Measurements from ENCODE around the gene NDUFAF7. TPM values are rescaled to one million over a fixed set of nuclear protein-coding genes. Genes with fewer than 3 reads are reported as not detected.
"Not testable (repeated sequence)": the region's sequence is repeated elsewhere in the genome, so short reads cannot be mapped to it uniquely, and the experiment has no call there.

Gene NDUFAF7
- total and polyA plus RNA-seq, 12 donors, result 15.4 to 42.5 (median 28.7) TPM

DNA sequence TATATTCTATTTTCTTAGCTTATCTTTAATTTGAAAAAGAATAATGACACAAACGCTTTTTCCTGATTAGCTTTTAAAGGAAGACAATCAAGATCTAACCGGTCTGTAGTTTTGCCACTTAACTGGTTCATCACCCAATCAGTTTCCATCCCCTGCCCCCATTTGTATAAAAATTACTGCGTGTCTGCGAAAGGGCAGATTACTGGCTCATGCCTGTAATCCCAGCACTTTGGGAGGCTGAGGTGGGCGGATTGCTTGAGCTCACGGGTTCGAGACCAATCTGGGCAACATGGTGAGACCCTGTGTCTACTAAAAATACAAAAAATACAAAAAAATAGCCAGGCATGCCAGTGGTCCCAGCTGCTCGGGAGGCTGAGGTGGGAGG, 32.8 kb upstream of the NDUFAF7 start:
- intact Hi-C loops (cut with DNase I), result no loop called here
- TF ChIP-seq POLR2A (IDR thresholded peaks at IDR 0.05), result no peak
- TF ChIP-seq, protein P1, sequence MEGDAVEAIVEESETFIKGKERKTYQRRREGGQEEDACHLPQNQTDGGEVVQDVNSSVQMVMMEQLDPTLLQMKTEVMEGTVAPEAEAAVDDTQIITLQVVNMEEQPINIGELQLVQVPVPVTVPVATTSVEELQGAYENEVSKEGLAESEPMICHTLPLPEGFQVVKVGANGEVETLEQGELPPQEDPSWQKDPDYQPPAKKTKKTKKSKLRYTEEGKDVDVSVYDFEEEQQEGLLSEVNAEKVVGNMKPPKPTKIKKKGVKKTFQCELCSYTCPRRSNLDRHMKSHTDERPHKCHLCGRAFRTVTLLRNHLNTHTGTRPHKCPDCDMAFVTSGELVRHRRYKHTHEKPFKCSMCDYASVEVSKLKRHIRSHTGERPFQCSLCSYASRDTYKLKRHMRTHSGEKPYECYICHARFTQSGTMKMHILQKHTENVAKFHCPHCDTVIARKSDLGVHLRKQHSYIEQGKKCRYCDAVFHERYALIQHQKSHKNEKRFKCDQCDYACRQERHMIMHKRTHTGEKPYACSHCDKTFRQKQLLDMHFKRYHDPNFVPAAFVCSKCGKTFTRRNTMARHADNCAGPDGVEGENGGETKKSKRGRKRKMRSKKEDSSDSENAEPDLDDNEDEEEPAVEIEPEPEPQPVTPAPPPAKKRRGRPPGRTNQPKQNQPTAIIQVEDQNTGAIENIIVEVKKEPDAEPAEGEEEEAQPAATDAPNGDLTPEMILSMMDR (IDR thresholded peaks at IDR 0.05), result no peak
- Histone ChIP-seq H3K4me3 (no peak overlapping the region), H3K4me1 (replicated peaks in 1 of 2) (peaks cover 8 to 11% of the 10 kb centered on the region in 2 donors), H3K27ac (no peak overlapping the region), H3K9me3 (replicated peaks in 1 of 3) (no peaks in the 10 kb centered on the region), H3K36me3 (replicated peaks in 1 of 2) (peaks cover 4 to 30% of the 10 kb centered on the region in 2 donors), H3K27me3 (no peaks in the 10 kb centered on the region)
- DNase-seq, result no peak
- WGBS, 4 donors, result 84 to 89% (median 87%) methylated on average over 8 of the region's 8 CpGs

DNA sequence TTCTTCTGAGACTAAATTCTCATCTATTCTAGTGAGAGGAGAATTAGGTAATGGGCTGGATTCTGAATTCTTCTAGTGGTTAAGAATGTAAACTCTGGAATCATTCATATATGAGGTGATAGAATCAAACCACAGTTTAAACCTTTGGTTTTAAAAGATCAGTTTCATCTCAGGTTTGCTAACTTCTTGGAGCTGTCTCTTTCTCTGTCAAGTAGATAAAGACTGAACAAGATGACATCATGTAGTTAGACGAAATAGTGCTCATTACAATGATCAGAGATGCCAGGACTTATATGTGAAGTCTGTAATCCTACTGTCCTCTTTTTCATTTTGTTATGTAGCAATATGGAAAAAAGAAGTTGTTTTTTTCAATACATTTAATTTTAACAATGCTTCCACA, 30.2 kb upstream of the NDUFAF7 start:
- H3K27me3 ChIP-seq, result no peaks in the 10 kb centered on the region
- peaks cover 8 to 11% of the 10 kb centered on the region in 2 donors for H3K4me1 ChIP-seq (replicated peaks in 1 of 2)
- H3K9me3 ChIP-seq (replicated peaks in 1 of 3), result no peaks in the 10 kb centered on the region
- no peak overlapping the region for H3K27ac ChIP-seq
- H3K36me3 ChIP-seq (replicated peaks in 1 of 2), result peaks cover 4 to 46% of the 10 kb centered on the region in 2 donors
- TF ChIP-seq POLR2A (IDR thresholded peaks at IDR 0.05), result no peak
- TF ChIP-seq, protein P1 (IDR thresholded peaks at IDR 0.05), result no peak
- no peak for DNase-seq
- intact Hi-C loops (cut with DNase I), result no loop called here
- 71 to 80% (median 74%) methylated on average over 1 of the region's 1 CpG for WGBS, 4 donors
- no peak overlapping the region for H3K4me3 ChIP-seq

DNA sequence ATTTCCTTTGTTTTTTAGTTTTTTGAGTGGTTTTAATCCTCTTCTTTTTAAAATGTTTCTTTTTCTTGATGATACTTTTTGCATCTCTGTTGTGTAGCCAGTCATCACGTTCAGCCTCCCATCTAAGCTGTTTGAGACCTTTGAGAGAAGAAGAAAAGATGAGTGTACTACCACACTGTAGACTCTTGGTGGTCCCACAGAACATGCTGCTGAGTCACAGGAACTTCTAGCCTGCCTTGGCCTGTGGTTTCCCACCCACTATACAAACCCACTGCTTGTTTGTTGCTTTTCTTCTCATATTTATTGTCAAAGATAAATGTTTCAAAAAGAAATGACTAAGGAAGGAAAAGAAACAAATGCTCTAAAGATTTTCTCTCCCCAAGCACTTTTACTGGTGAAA, 29.7 kb upstream of the NDUFAF7 start:
- Histone ChIP-seq H3K27me3 (no peaks in the 10 kb centered on the region), H3K27ac (no peak overlapping the region), H3K4me3 (no peak overlapping the region), H3K9me3 (replicated peaks in 1 of 3) (no peaks in the 10 kb centered on the region), H3K4me1 (replicated peaks in 1 of 2) (peaks cover 8 to 11% of the 10 kb centered on the region in 2 donors), H3K36me3 (replicated peaks in 1 of 2) (peaks cover 4 to 49% of the 10 kb centered on the region in 2 donors)
- DNase-seq, result no peak
- TF ChIP-seq, protein P1 (IDR thresholded peaks at IDR 0.05), result no peak
- no peak for TF ChIP-seq POLR2A (IDR thresholded peaks at IDR 0.05)
- intact Hi-C loops (cut with DNase I), result no loop called here
- 88 to 98% (median 92%) methylated on average over 1 of the region's 1 CpG for WGBS, 4 donors

DNA sequence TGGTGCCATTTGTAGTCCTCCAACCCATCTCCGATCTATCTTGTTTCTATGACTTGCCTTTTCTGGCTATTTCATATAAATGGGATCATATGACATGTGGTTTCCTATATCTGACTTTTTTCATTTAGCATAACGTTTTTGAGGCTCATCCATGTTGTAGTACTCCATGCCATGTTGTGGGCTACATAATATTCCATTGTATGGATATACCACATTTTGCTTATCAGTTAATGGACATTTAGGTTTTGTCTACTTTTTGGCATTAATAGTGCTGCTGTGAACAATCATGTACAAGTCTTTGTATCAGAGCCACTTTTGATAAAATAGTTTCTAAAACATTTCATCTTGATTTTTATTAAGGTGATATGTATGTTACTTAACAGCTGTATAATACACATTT, 27.8 kb upstream of the NDUFAF7 start:
- TF ChIP-seq POLR2A (IDR thresholded peaks at IDR 0.05), result no peak
- TF ChIP-seq, protein P1 (IDR thresholded peaks at IDR 0.05), result no peak
- DNase-seq, result no peak
- no peaks in the 10 kb centered on the region for H3K4me1 ChIP-seq (replicated peaks in 1 of 2)
- H3K4me3 ChIP-seq, result no peak overlapping the region
- no peaks in the 10 kb centered on the region for H3K27me3 ChIP-seq
- H3K9me3 ChIP-seq (replicated peaks in 1 of 3), result peaks cover 0 to 7% (median under 1%) of the 10 kb centered on the region in 3 donors
- H3K27ac ChIP-seq, result no peak overlapping the region
- WGBS, 4 donors, result 89 to 96% (median 95%) methylated on average over 2 of the region's 2 CpGs
- intact Hi-C loops (cut with DNase I), result loop anchor here in 1 of 2 donors (2.0 kb wide), 1 partner anchor 51 kb away; no protein-coding TSS in a partner anchor
- peaks cover 4 to 49% of the 10 kb centered on the region in 2 donors for H3K36me3 ChIP-seq (replicated peaks in 1 of 2)

DNA sequence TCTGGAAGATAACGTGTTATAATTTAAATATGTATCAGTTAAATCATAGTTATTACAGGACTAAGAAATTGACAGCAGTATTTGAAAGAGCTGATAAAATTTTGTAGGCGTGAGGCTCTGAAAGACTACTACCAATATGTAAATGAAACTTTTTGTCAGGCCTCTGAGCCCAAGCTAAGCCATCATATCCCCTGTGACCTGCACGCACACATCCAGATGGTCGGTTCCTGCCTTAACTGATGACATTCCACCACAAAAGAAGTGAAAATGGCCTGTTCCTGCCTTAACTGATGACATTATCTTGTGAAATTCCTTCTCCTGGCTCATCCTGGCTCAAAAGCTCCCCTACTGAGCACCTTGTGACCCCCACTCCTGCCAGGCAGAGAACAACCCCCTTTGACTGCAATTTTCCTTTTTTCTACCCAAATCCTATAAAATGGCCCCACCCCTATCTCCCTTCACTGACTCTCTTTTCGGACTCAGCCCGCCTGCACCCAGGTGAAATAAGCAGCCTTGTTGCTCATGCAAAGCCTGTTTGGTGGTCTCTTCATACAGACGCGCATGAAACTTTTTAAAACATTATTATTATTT, 26.3 kb upstream of the NDUFAF7 start:
- not testable (repeated sequence) for H3K27ac ChIP-seq; DNase-seq; H3K4me1 ChIP-seq (replicated peaks in 1 of 2); H3K4me3 ChIP-seq; H3K27me3 ChIP-seq
- 85 to 93% (median 91%) methylated on average over 8 of the region's 8 CpGs for WGBS, 4 donors
- intact Hi-C loops (cut with DNase I), result loop anchor here in 1 of 2 donors (2.0 kb wide), 1 partner anchor 50 kb away; no protein-coding TSS in a partner anchor
- Histone ChIP-seq H3K9me3 (replicated peaks in 1 of 3) (peaks cover 0 to 14% (median 14%) of the 10 kb centered on the region in 3 donors), H3K36me3 (replicated peaks in 1 of 2) (peaks cover 4 to 63% of the 10 kb centered on the region in 2 donors)
